GM12892 (cell line): ENCODE data around the gene TMEM201.

Source experiments
- DNase-seq: peaks from one replicate; pipeline ENCODE4 v3.0.0; 2011; ENCODE audit not compliant: insufficient read length
- FAIRE-seq: peaks from 2 replicates; lab custom pipeline; 2011; peaks lifted over from hg19 to GRCh38; lab: Jason Lieb, UNC
- POLR2A ChIP-seq: IDR thresholded peaks from 2 replicates; pipeline ENCODE4 v1.6.1; 2011; ENCODE audit warnings: low read depth, low read length, control low read depth
- POLR2AphosphoS5 ChIP-seq: IDR thresholded peaks from 2 replicates; pipeline ENCODE4 v1.6.1; 2011; ENCODE audit warnings: low read depth, low read length, control low read depth
- TAF1 ChIP-seq: IDR thresholded peaks from 2 replicates; pipeline ENCODE4 v1.6.1; 2011; ENCODE audit warnings: low read depth, mild to moderate bottlenecking, control low read depth, low read length, borderline replicate concordance

TMEM201 gene

GRCh38 chr1:9602794-9603167, 14.1 kb downstream of the TMEM201 start:
- FAIRE-seq (no peak), DNase-seq (no peak)
- TF ChIP-seq POLR2A: no peak
- no peak for TF ChIP-seq POLR2AphosphoS5
- no peak for TF ChIP-seq TAF1

GRCh38 chr1:9603307-9603706, 14.6 kb downstream of the TMEM201 start:
- TF ChIP-seq TAF1: no peak
- no peak for TF ChIP-seq POLR2AphosphoS5
- no peak for TF ChIP-seq POLR2A
- no peak for DNase-seq
- no peak for FAIRE-seq

- TF ChIP-seq TAF1: no peak
- no peak for TF ChIP-seq POLR2AphosphoS5
- no peak for TF ChIP-seq POLR2A
- FAIRE-seq: no peak
- DNase-seq: no peak
Observed at GRCh38 chr1:9603766-9604753, 15.3 kb downstream of the TMEM201 start.

- DNase-seq (no peak), FAIRE-seq (no peak)
- TF ChIP-seq POLR2AphosphoS5 (no peak), TAF1 (no peak), POLR2A (no peak)
Observed at GRCh38 chr1:9604836-9605235, 16.1 kb downstream of the TMEM201 start.

- no peak for TF ChIP-seq TAF1
- no peak; the same call in 1 of the 2 replicates for TF ChIP-seq POLR2A
- no peak; the same call in 1 of the 2 replicates for TF ChIP-seq POLR2AphosphoS5
- no peak for FAIRE-seq
- DNase-seq: no peak
Observed at GRCh38 chr1:9605946-9606455, 17.3 kb downstream of the TMEM201 start.

GRCh38 chr1:9606458-9606857, 17.7 kb downstream of the TMEM201 start:
- FAIRE-seq (no peak), DNase-seq (no peak)
- TF ChIP-seq TAF1: no peak
- TF ChIP-seq POLR2AphosphoS5: no peak
- TF ChIP-seq POLR2A: no peak

- FAIRE-seq (no peak), DNase-seq (no peak)
- TF ChIP-seq POLR2AphosphoS5: no peak
- TF ChIP-seq POLR2A: no peak
- no peak for TF ChIP-seq TAF1
Observed at GRCh38 chr1:9606948-9607347, 18.2 kb downstream of the TMEM201 start.

GRCh38 chr1:9607352-9607751, 18.6 kb downstream of the TMEM201 start:
- FAIRE-seq (no peak), DNase-seq (no peak)
- no peak for TF ChIP-seq POLR2A
- no peak for TF ChIP-seq POLR2AphosphoS5
- no peak for TF ChIP-seq TAF1

GRCh38 chr1:9609998-9610397, 21.3 kb downstream of the TMEM201 start:
- TF ChIP-seq TAF1 (no peak), POLR2AphosphoS5 (no peak), POLR2A (no peak)
- DNase-seq: no peak
- no peak for FAIRE-seq

- FAIRE-seq (no peak), DNase-seq (no peak)
- TF ChIP-seq POLR2A (no peak), TAF1 (no peak), POLR2AphosphoS5 (no peak)
Observed at GRCh38 chr1:9610548-9610947, 21.8 kb downstream of the TMEM201 start.

GRCh38 chr1:9611716-9612115, 23.0 kb downstream of the TMEM201 start:
- TF ChIP-seq TAF1: no peak
- no peak for TF ChIP-seq POLR2A
- no peak for TF ChIP-seq POLR2AphosphoS5
- FAIRE-seq: no peak

GRCh38 chr1:9612162-9612845, 23.6 kb downstream of the TMEM201 start:
- no peak for TF ChIP-seq POLR2A
- no peak for TF ChIP-seq POLR2AphosphoS5
- TF ChIP-seq TAF1: no peak
- no peak for DNase-seq
- FAIRE-seq: no peak

More at GRCh38 chr1:9611716-9612115, 23.0 kb downstream of the TMEM201 start:
- DNase-seq: no peak
